Effector CD8-positive, alpha-beta T cell (primary cell): ENCODE data around the gene KIAA0232.
"Not testable (repeated sequence)": the region's sequence is repeated elsewhere in the genome, so short reads cannot be mapped to it uniquely, and the experiment has no call there.

Experiments used
- DNase-seq: peaks from one replicate; lab custom pipeline; 2025; lab: John Stamatoyannopoulos, UW

Gene KIAA0232

DNA sequence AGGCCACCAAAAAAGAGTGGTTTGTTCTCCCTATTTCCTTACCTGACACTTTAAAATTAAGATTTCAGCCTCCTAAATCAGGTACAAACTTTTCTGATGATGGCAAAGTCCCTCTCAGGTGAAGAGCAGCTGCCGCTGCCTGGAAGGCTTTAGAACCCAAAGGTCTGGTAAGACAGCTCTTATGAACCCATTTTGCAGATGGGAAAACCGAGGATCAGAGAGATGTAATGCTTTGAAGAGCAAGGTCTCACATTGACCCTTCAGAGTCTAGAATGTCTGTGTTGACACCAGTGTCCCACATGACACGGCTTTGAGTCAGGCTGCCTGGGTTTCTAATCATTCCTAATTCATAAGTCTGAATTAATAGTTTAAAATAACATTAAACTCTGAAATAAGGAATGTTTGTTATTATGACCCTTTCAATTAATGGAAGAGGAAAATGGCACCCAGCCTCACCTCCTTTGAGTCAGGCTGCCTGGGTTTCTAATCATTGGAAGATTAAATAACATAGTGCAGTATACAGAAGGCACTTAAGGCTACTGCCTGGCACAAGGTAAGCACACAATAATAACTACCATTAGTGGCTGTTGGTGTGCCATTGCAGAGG is 27.9 kb upstream of the KIAA0232 start:
- DNase-seq = no peak

GRCh38 chr4:6755088-6755753 is 27.3 kb upstream of the KIAA0232 start:
- DNase-seq = no peak

DNA sequence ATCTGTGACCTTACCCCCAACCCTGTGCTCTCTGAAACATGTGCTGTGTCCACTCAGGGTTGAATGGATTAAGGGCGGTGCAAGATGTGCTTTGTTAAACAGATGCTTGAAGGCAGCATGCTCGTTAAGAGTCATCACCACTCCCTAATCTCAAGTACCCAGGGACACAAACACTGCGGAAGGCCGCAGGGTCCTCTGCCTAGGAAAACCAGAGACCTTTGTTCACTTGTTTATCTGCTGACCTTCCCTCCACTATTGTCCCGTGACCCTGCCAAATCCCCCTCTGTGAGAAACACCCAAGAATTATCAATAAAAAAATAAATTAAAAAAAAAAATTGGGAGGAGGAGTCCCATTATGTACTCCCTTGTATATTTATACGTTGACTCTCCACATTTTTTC is 26.2 kb upstream of the KIAA0232 start:
- DNase-seq = not testable (repeated sequence)

DNA sequence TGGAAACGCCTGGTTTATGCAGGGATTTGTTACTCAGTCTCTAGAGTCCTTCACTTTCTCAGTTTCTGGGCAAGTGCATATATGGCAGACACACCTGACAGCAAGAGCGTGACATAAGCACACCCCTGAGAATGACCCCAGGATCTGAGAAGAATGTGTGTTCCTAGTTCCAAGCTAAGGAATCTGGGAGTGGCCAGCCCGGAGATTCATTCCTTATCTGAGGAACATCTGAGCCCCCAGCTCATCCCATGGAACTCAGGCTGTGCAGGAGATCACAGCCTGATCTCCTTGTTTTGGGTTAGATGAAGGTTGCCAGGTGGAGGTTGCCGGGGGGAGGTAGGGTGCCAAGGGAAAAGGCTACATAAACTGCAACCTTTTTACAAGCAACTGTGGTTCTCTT is 23.8 kb upstream of the KIAA0232 start:
- DNase-seq = no peak

DNA sequence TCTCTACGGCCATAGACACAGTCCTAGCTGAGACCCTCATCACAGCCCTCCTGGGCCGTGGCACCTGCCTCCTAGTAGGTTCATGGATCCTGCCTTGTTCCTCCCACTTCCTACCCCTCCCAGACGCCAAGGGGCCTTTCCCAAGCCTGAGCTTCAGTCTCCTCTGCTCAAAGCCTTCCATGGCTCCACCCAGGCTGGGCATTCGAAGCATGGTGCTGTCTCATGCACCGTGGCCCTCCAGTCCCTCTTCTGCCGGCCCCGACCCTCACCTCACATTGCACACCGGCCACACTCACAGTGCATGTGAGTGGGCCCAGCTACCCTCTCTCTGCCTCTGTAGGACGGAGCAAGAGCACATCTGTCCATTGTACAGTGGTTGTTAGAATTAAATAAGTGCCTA is 21.7 kb upstream of the KIAA0232 start:
- DNase-seq = no peak

- DNase-seq = no peak
Measured at GRCh38 chr4:6761649-6762615, 20.6 kb upstream of the KIAA0232 start.

DNA sequence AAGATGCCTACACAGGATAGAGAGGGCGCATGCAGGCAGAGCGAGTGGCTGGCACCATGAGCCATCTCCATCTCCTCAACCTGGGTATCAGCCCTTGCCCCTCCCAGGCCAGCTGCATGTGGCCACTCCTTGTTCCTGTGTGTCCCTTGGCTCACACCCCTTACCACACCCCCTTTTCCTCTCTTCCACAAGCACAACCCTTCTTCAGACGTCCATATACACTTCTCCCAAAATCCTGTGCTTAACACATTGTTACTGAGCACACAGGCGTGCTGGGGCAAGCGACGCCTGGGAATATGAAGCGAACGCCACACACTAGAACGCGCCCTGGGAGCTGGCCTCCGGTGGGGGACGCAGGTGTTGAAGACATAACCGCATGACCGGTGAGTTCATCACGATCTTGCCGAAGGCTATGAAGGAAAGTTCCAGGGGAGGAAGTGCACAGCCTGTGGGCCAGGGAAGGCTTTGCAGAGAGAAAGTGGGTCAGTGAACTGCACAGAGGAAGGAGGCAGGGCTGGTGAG is 19.1 kb upstream of the KIAA0232 start:
- no peak for DNase-seq

GRCh38 chr4:6764976-6765620 is 17.4 kb upstream of the KIAA0232 start:
- no peak for DNase-seq

GRCh38 chr4:6765703-6766102 is 16.8 kb upstream of the KIAA0232 start:
- DNase-seq = no peak

DNA sequence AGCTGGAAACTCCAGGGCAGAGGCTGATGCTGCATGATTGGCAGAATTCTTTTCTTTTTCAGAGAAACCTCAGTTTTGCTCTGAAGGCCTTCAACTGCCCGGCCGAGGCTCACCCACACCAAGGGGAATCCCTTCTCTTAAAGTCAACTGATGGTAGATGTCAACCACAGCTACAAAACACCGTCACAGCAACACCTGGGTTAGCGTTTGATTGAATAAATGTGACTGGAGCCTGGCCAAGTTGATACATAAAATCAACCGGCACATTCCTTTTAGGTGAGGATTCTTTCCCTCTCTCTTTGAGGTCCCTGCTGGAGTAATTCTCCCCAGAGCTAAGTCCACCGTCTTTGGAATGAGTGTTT is 15.2 kb upstream of the KIAA0232 start:
- no peak for DNase-seq

GRCh38 chr4:6767748-6768538 is 14.6 kb upstream of the KIAA0232 start:
- DNase-seq = no peak

GRCh38 chr4:6768539-6768905 is 14.0 kb upstream of the KIAA0232 start:
- DNase-seq = no peak

- no peak for DNase-seq
Measured at GRCh38 chr4:6769233-6769988, 13.1 kb upstream of the KIAA0232 start.

DNA sequence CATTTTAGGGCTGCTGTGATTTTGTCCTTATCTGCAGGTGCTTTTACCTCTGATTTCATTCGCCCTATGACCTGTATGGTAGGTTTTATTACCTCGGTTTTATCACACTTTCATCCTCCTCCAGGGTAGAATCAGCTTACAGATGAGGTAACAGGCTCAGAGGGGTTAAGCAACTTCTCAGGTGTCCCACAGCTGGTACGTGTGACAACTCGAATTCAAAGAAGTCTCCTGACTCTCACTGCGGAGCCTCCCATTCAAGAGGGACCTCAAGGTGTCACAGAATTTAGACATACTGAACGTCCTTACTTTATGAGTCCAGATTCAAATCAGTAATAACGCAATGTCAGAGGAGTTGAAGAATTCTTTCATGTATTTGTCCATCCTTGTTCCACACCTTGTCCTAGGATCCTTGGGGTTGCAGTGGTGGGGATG is 12.5 kb upstream of the KIAA0232 start:
- no peak for DNase-seq

GRCh38 chr4:6770581-6771228 is 11.8 kb upstream of the KIAA0232 start:
- no peak for DNase-seq

DNA sequence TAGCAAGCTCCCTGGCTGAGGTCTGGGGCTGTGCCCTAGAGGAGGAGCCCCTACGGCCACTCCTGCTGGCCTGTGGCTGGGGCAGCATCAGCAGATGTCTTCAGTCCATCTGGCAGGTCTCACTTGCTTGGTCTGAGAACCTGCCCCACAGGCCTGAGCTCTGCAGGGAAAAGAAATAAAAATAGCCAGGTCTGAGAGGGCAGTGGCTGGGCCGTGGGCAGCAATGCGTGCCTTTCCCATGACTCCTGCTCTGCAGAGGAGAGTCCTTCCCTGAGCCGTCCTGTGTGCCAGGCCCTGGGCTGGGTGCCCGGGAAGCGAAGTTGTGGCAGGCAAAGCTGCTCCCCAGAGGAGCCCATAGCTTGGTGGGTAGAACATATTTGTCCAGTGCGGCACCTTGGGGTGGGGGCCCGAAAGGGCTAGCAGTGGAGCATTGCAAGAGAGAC is 11.3 kb upstream of the KIAA0232 start:
- DNase-seq = no peak

DNA sequence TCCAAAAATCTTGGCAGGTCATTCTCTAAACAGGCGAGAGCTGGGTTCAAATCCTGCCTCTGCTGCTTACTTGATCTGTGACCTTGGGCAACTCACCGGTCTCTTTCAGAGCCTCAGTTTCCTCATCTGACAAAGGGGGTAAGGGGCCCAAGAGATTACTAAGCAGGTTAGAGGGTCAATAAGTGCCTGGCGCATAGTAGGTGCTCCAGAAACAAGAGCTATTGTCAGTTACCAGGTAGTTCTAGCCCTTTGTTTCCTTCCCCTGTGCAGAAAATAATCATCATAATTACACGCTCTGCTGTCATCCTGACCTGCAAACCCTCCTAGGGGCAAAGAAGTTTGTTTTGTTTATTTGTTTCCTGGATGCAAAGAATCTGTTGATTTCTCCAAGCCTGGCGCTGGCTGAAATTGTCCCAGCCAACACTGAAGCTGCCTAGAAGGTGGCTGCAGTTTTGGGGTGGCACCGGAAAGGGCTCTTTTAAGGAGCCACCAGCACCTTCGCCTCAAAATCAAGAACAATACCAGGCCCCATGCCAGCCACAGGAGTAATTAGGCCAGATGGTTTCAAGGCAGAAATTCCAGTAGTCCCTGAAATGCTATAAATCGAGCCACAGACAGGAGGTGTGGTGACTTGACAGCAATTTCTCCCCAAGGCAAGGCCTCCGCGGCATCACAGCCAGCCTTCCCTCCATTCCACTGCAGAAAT is 10.2 kb upstream of the KIAA0232 start:
- no peak for DNase-seq

GRCh38 chr4:6773106-6773505 is 9.4 kb upstream of the KIAA0232 start:
- no peak for DNase-seq
